DMS53 treated with DMSO at 0.1 percent for 48 hours (cell line): ENCODE data around the gene KIF21B.
"Not testable (repeated sequence)": the region's sequence is repeated elsewhere in the genome, so short reads cannot be mapped to it uniquely, and the experiment has no call there.

Experiments used
- DNase-seq: peaks from one replicate; lab custom pipeline; 2025; ENCODE audit not compliant: unreplicated experiment; lab: John Stamatoyannopoulos, UW

The KIF21B gene

GRCh38 chr1:200949626-200950025 is 73.9 kb downstream of the KIF21B start:
- no peak for DNase-seq

- DNase-seq = no peak
Measured at GRCh38 chr1:200947059-200947566, 76.4 kb downstream of the KIF21B start.

- no peak for DNase-seq
Measured at GRCh38 chr1:200945111-200945510, 78.4 kb downstream of the KIF21B start.

- DNase-seq = no peak
Measured at GRCh38 chr1:200938955-200939354, 84.6 kb downstream of the KIF21B start.

DNA sequence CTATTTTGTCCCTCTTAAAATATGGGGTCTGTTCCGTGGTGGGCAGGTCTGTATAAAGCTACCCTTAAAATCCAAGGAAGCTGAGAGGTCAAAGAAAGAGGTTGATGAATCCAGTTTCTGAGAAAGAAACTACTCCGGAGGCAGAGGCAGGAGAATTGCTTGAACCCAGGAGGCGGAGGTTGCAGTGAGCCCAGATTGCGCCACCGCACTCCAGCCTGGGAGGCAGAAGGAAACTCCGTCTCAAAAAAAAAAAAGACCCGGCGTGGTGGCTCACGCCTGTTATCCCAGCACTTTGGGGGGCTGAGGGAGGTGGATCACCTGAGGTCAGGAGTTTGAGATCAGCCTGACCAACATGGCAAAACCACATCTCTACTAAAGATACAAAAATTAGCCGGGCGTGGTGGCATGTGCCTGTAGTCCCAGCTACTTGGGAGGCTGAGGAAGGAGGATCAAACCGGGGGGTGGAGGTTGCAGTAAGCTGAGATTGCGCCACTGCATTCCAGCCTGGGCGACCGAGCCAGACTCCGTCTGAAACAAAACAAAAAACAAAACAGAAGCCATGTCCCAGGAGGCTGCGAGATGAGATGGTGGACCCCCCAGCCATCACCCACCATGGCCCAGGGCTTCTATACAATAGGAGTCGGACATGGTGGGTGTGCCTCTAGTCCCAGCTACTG is 88.1 kb downstream of the KIF21B start:
- not testable (repeated sequence) for DNase-seq

- no peak for DNase-seq
Measured at GRCh38 chr1:200934676-200935245, 88.8 kb downstream of the KIF21B start.

DNA sequence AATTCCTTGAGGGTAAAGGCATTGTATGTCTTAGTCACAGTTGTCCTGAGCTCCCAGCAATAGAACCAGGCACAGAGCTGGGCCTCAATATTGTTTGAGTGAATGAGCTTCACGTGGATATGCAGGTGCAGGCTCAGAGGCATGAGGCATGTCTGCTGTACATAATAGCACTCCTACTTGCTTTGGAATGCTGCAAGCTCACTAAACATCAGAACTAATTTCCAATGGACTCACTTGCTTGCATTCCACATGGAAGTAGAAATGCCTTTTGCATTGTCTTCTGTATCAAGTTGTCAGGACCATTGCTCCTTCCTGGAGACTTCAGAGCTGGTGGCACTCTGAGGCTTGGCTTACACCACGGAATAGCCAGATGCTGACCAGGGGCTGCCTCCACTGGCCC is 91.7 kb downstream of the KIF21B start:
- DNase-seq = no peak

DNA sequence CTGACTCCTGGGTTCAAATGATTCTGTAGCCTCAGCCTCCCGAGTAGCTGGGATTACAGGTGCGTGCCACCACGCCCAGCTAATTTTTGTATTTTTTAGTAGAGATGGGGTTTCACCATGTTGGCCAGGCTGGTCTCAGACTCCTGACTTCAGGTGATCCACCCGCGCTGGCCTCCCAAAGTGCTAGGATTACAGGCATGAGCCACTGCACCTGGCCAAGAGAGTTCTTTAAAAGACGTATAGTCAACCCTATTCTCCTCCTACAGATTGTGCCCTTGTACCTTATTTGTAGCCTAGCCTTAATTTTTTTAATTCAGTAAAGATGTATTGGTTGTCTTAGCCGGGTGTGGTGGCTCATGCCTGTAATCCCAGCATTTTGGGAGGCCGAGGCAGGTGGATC is 93.2 kb downstream of the KIF21B start:
- not testable (repeated sequence) for DNase-seq

GRCh38 chr1:200929530-200930278 is 93.8 kb downstream of the KIF21B start:
- DNase-seq = no peak

GRCh38 chr1:200925831-200926230 is 97.7 kb downstream of the KIF21B start:
- DNase-seq = no peak

GRCh38 chr1:200923601-200924000 is 99.9 kb downstream of the KIF21B start:
- DNase-seq = no peak

GRCh38 chr1:200922406-200922805 is 101.1 kb downstream of the KIF21B start:
- DNase-seq = no peak

- no peak for DNase-seq
Measured at GRCh38 chr1:200921571-200922110, 101.9 kb downstream of the KIF21B start.
